ENCODE measurements around the gene ADD1. TPM values are rescaled to one million over a fixed set of nuclear protein-coding genes. Genes with fewer than 3 reads are reported as not detected.

Gene ADD1
- total and polyA plus RNA-seq, 4 donors: 62.2 to 142 (median 83.4) TPM

GRCh38 chr4:2902126-2902525 lies 58.5 kb downstream of the ADD1 start:
- H3K9me3 ChIP-seq (ENCODE audit: control insufficient read depth in 4 of 4, low read length in 3 of 4): no peaks in the 10 kb centered on the region
- TF ChIP-seq FOXA1 (IDR thresholded peaks at IDR 0.05): no peak
- TF ChIP-seq TAF1 (conservative IDR thresholded peaks at IDR 0.05): no peak
- TF ChIP-seq HNF4A (conservative IDR thresholded peaks at IDR 0.05): no peak
- TF ChIP-seq ATF3 (IDR thresholded peaks at IDR 0.05): no peak
- no peak for TF ChIP-seq ZBTB33 (IDR thresholded peaks at IDR 0.05)
- TF ChIP-seq FOXA2 (IDR thresholded peaks at IDR 0.05): no peak
- no peak for TF ChIP-seq REST (IDR thresholded peaks at IDR 0.05)
- no peak for TF ChIP-seq NR2F2 (IDR thresholded peaks at IDR 0.05)
- no peak for TF ChIP-seq JUND (IDR thresholded peaks at IDR 0.05)
- no peak for TF ChIP-seq EGR1 (IDR thresholded peaks at IDR 0.05; ENCODE audit: low read depth in 2 of 2)
- TF ChIP-seq YY1 (IDR thresholded peaks at IDR 0.05): no peak
- TF ChIP-seq SP1 (IDR thresholded peaks at IDR 0.05): no peak
- TF ChIP-seq CTCF (IDR thresholded peaks at IDR 0.05; ENCODE audit: low read depth, low read length, missing input control): no peak
- TF ChIP-seq HNF4G (IDR thresholded peaks at IDR 0.05): no peak
- no peak for TF ChIP-seq GABPA (IDR thresholded peaks at IDR 0.05 in 1 of 2, conservative IDR thresholded peaks at IDR 0.05 in 1 of 2)
- TF ChIP-seq RXRA (IDR thresholded peaks at IDR 0.05): no peak
- H3K27ac ChIP-seq (ENCODE audit: low read depth in 1 of 2, low read length in 2 of 2): no peak overlapping the region
- H3K9ac ChIP-seq (ENCODE audit: low read depth in 1 of 2, low read length in 2 of 2): no peak overlapping the region
- H3K27me3 ChIP-seq (ENCODE audit: control insufficient read depth in 4 of 4, insufficient read depth in 4 of 4, low read length in 3 of 4): no peaks in the 10 kb centered on the region
- H3K4me1 ChIP-seq (ENCODE audit: control insufficient read depth in 4 of 4, insufficient read depth in 4 of 4, low read length in 3 of 4): peaks cover 0 to 1% (median 0%) of the 10 kb centered on the region in 4 donors
- 84% methylated on average over 2 of the region's 2 CpGs for WGBS
- no peak overlapping the region for H3K4me3 ChIP-seq (ENCODE audit: low read depth in 1 of 3, low read length in 3 of 3)
- DNase-seq (ENCODE audit: low spot score): no peak
- peaks cover 6 to 76% (median 58%) of the 10 kb centered on the region in 4 donors for H3K36me3 ChIP-seq (ENCODE audit: control insufficient read depth in 4 of 4, insufficient read depth in 3 of 4, low read depth in 1 of 4, low read length in 3 of 4)

GRCh38 chr4:2905544-2905943 lies 61.9 kb downstream of the ADD1 start:
- peaks cover 5 to 31% (median 20%) of the 10 kb centered on the region in 4 donors for H3K4me1 ChIP-seq (ENCODE audit: control insufficient read depth in 4 of 4, insufficient read depth in 4 of 4, low read length in 3 of 4)
- TF ChIP-seq ZBTB33 (IDR thresholded peaks at IDR 0.05): no peak
- DNase-seq (ENCODE audit: low spot score): no peak
- H3K36me3 ChIP-seq (ENCODE audit: control insufficient read depth in 4 of 4, insufficient read depth in 3 of 4, low read depth in 1 of 4, low read length in 3 of 4): peaks cover 2 to 56% (median 39%) of the 10 kb centered on the region in 4 donors
- H3K27me3 ChIP-seq (ENCODE audit: control insufficient read depth in 4 of 4, insufficient read depth in 4 of 4, low read length in 3 of 4): no peaks in the 10 kb centered on the region
- no peak overlapping the region for H3K4me3 ChIP-seq (ENCODE audit: low read depth in 1 of 3, low read length in 3 of 3)
- WGBS: 95% methylated on average over 13 of the region's 13 CpGs
- H3K9me3 ChIP-seq (ENCODE audit: control insufficient read depth in 4 of 4, low read length in 3 of 4): no peaks in the 10 kb centered on the region
- H3K9ac ChIP-seq (ENCODE audit: low read depth in 1 of 2, low read length in 2 of 2): no peak overlapping the region
- H3K27ac ChIP-seq (ENCODE audit: low read depth in 1 of 2, low read length in 2 of 2): no peak overlapping the region
